Spleen (tissue), 7 donors: ENCODE results near the gene APOBEC3G.

Source experiments
- POLR2A ChIP-seq, 3 donors: fragments of 450-650 bp; IDR thresholded peaks; one replicate each; pipeline ENCODE4 v1.5.1; 2017; ENCODE audit warnings: antibody characterized with exemption in 3 of 3, mild to moderate bottlenecking in 1 of 3
- POLR2AphosphoS5 ChIP-seq, 3 donors: sonication (generic); formaldehyde crosslinking; IDR thresholded peaks; one replicate each; pipeline ENCODE4 v1.5.1; 2017; ENCODE audit warnings: antibody characterized with exemption in 3 of 3
- TF ChIP-seq, protein P1 (sequence below), 11 experiments: fragments of 200-600 bp in 7 of 11; fragments of 450-650 bp in 4 of 11; sonication (generic) in 4 of 11; IDR thresholded peaks in 8 of 11; conservative IDR thresholded peaks in 3 of 11; 1 replicate in 7 of 11; 2 replicates in 4 of 11; pipeline versions ENCODE4 v1.4.0 to v1.8.0; 2016 to 2021; ENCODE audit warnings: antibody characterized with exemption in 11 of 11, inconsistent platforms in 4 of 11, mild to moderate bottlenecking in 1 of 11
- donor health status: DM: no; HTN: no; CAD: no; lungs with moderate emphysema.
- donor health status: DM: no; HTN: no; CAD: no.
- donor health status: DM: no; HTN: no; CAD: no.

DNA sequence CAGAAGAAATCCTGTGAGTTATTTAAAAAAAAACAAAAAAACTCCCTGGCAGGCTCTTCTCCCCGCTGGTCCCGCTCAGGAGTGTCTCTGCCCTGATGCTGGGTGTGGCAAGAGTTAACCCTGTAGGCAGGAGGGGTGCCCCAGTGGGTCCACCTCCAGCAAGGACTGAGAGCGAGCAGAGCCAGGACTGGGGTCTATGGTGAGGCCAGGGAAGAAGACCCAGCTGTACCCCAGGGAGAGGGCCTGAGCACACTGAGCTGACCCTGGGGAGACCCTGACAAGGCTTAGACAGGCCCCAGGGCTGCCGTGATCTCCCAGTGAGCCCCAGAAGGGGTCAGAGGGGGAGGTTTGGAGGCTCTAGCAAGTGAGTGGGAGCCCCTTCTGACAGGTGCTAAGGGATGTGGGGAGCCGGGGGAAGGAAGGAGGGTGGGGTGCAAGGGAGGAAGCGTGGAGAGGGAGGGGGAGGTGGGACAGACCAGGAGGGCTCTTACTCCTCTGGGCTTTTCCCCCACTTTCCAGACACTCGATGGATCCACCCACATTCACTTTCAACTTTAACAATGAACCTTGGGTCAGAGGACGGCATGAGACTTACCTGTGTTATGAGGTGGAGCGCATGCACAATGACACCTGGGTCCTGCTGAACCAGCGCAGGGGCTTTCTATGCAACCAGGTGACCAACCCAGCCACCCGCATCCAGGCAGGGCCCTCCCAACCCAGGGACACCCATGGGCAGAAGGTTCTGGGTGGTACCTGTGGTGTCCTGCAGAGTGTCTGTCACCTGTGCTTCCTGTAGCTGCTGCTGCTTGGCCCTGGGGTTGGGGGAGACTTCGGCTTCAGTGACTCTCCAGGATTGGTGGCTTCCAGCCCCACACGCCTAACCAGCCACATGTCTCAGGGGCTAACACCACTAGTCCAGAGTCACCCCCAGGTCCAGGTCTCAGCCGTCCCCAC is 6.4 kb downstream of the APOBEC3G start:
- TF ChIP-seq POLR2AphosphoS5 (IDR thresholded peaks at IDR 0.05) (peak in 1 of 3 donors; percentile 5), POLR2A (IDR thresholded peaks at IDR 0.05) (no peak)
- TF ChIP-seq, protein P1, sequence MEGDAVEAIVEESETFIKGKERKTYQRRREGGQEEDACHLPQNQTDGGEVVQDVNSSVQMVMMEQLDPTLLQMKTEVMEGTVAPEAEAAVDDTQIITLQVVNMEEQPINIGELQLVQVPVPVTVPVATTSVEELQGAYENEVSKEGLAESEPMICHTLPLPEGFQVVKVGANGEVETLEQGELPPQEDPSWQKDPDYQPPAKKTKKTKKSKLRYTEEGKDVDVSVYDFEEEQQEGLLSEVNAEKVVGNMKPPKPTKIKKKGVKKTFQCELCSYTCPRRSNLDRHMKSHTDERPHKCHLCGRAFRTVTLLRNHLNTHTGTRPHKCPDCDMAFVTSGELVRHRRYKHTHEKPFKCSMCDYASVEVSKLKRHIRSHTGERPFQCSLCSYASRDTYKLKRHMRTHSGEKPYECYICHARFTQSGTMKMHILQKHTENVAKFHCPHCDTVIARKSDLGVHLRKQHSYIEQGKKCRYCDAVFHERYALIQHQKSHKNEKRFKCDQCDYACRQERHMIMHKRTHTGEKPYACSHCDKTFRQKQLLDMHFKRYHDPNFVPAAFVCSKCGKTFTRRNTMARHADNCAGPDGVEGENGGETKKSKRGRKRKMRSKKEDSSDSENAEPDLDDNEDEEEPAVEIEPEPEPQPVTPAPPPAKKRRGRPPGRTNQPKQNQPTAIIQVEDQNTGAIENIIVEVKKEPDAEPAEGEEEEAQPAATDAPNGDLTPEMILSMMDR (IDR thresholded peaks at IDR 0.05 in 8 of 11, conservative IDR thresholded peaks at IDR 0.05 in 3 of 11), result no peak
